SK-N-SH treated with all-trans-retinoic acid at 6 μM for 48 hours (cell line): ENCODE measurements around the gene ACTG2.

Source experiments
- ATAC-seq: fragments of 200-7000 bp; cut with Tn5 transposase; 3 replicates; pipeline ENCODE4 v1.9.1; 2020; ENCODE audit warnings: mild to moderate bottlenecking, moderate library complexity
- ARNTL ChIP-seq: fragments of 450-650 bp; formaldehyde crosslinking; IDR thresholded peaks from 2 replicates; pipeline ENCODE4 v1.5.0; 2020; ENCODE audit warnings: low read depth, mild to moderate bottlenecking, moderate library complexity, borderline replicate concordance
- BACH2 ChIP-seq: fragments of 250-450 bp; sonication (Bioruptor Pico); IDR thresholded peaks from 2 replicates; pipeline ENCODE4 v1.9.0; 2021; ENCODE audit warnings: mild to moderate bottlenecking, borderline replicate concordance
- CSDC2 ChIP-seq: fragments of 250-450 bp; sonication (Bioruptor Pico); IDR thresholded peaks from 2 replicates; pipeline ENCODE4 v1.5.0; 2020; ENCODE audit warnings: mild to moderate bottlenecking, moderate library complexity
- CSRNP3 ChIP-seq: fragments of 250-450 bp; sonication (Bioruptor Pico); IDR thresholded peaks from 2 replicates; pipeline ENCODE4 v1.5.1; 2021; ENCODE audit warnings: mild to moderate bottlenecking, moderate library complexity
- ESRRG ChIP-seq: fragments of 250-450 bp; sonication (Bioruptor Pico); IDR thresholded peaks from 2 replicates; pipeline ENCODE4 v1.6.1; 2021; ENCODE audit warnings: mild to moderate bottlenecking
- GLIS3 ChIP-seq: fragments of 250-450 bp; sonication (Bioruptor Pico); IDR thresholded peaks from 2 replicates; pipeline ENCODE4 v1.5.0; 2020; ENCODE audit warnings: mild to moderate bottlenecking, moderate library complexity
- ISL1 ChIP-seq: fragments of 250-450 bp; sonication (Bioruptor Pico); IDR thresholded peaks from 2 replicates; pipeline ENCODE4 v2.1.2; 2022; ENCODE audit warnings: mild to moderate bottlenecking, moderate library complexity
- OSR1 ChIP-seq: fragments of 250-450 bp; sonication (Bioruptor Pico); IDR thresholded peaks from 2 replicates; pipeline ENCODE4 v1.8.0; 2022; ENCODE audit warnings: moderate library complexity, mild to moderate bottlenecking, inconsistent platforms
- POU6F1 ChIP-seq: fragments of 250-450 bp; sonication (Bioruptor Pico); IDR thresholded peaks from 2 replicates; pipeline ENCODE4 v1.8.0; 2021; ENCODE audit warnings: low read depth, mild to moderate bottlenecking, moderate library complexity, borderline replicate concordance
- PPARA ChIP-seq: fragments of 250-450 bp; sonication (Bioruptor Pico); IDR thresholded peaks from 2 replicates; pipeline ENCODE4 v1.5.0; 2020; ENCODE audit warnings: mild to moderate bottlenecking, borderline replicate concordance
- SNAI2 ChIP-seq: fragments of 250-450 bp; sonication (Bioruptor Pico); IDR thresholded peaks from 2 replicates; pipeline ENCODE4 v1.5.0; 2020; ENCODE audit warnings: mild to moderate bottlenecking, moderate library complexity
- TCF4 ChIP-seq: fragments of 250-450 bp; sonication (Bioruptor Pico); IDR thresholded peaks from 2 replicates; pipeline ENCODE4 v1.8.0; 2021; ENCODE audit warnings: mild to moderate bottlenecking, moderate library complexity, borderline replicate concordance
- TOX ChIP-seq: fragments of 250-450 bp; sonication (Bioruptor Pico); IDR thresholded peaks from 2 replicates; pipeline ENCODE4 v1.8.0; 2021; ENCODE audit warnings: mild to moderate bottlenecking, moderate library complexity, borderline replicate concordance
- ZC3H10 ChIP-seq: fragments of 250-450 bp; sonication (Bioruptor Pico); IDR thresholded peaks from 2 replicates; pipeline ENCODE4 v1.5.1; 2021; ENCODE audit warnings: mild to moderate bottlenecking, moderate library complexity
- ZFP3 ChIP-seq: fragments of 250-450 bp; sonication (Bioruptor Pico); IDR thresholded peaks from 2 replicates; pipeline ENCODE4 v1.5.0; 2020; ENCODE audit warnings: mild to moderate bottlenecking, moderate library complexity
- ZFP30 ChIP-seq: fragments of 450-650 bp; formaldehyde crosslinking; IDR thresholded peaks from 2 replicates; pipeline ENCODE4 v1.5.0; 2022; ENCODE audit warnings: mild to moderate bottlenecking, moderate library complexity
- ZNF565 ChIP-seq: fragments of 450-650 bp; formaldehyde crosslinking; conservative IDR thresholded peaks from 2 replicates; pipeline ENCODE4 v1.5.0; 2020; ENCODE audit warnings: low read depth, mild to moderate bottlenecking, moderate library complexity
- ZNF70 ChIP-seq: fragments of 450-650 bp; formaldehyde crosslinking; IDR thresholded peaks from 2 replicates; pipeline ENCODE4 v1.5.0; 2020; ENCODE audit warnings: mild to moderate bottlenecking, moderate library complexity
- ZNF8 ChIP-seq: fragments of 450-650 bp; formaldehyde crosslinking; IDR thresholded peaks from 2 replicates; pipeline ENCODE4 v1.5.0; 2020; ENCODE audit warnings: mild to moderate bottlenecking, moderate library complexity
- TF ChIP-seq, protein P1 (sequence below): fragments of 250-450 bp; sonication (Bioruptor Pico); IDR thresholded peaks from 2 replicates; pipeline ENCODE4 v1.8.0; 2020; ENCODE audit warnings: mild to moderate bottlenecking, moderate library complexity, borderline replicate concordance
- TF ChIP-seq, protein P2 (sequence below): fragments of 250-450 bp; sonication (Bioruptor Pico); IDR thresholded peaks from 2 replicates; pipeline ENCODE4 v1.5.1; 2020; ENCODE audit warnings: low read depth, mild to moderate bottlenecking, moderate library complexity
- TF ChIP-seq, protein P3 (sequence below): fragments of 250-450 bp; sonication (Bioruptor Pico); IDR thresholded peaks from 2 replicates; pipeline ENCODE4 v1.5.0; 2020; ENCODE audit warnings: mild to moderate bottlenecking, moderate library complexity

ACTG2 gene

DNA sequence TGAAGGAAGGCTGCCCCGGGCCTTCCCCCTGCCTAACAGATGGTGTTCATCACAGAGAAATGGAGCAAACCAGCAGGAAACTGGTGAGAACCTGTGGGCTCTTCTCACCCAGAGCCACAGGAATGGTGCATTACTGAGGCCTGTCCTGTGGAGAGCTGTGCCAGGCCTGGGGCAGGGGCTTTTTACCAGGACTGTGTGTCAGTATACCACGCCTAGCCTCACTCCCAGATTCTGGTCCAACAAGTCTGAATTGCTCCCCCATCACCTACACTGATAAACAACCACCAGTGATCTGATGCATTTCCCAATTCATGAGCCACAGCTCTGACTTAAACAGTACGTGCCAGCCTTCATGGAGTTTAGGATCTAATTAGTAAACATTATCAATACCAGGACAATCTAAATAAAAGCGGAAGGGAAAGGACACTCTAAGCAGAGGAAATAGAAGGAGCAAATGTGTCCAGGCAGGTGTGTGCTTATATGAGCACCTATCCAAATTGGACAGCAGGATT lies 24.9 kb downstream of the ACTG2 start:
- TF ChIP-seq, protein P1, sequence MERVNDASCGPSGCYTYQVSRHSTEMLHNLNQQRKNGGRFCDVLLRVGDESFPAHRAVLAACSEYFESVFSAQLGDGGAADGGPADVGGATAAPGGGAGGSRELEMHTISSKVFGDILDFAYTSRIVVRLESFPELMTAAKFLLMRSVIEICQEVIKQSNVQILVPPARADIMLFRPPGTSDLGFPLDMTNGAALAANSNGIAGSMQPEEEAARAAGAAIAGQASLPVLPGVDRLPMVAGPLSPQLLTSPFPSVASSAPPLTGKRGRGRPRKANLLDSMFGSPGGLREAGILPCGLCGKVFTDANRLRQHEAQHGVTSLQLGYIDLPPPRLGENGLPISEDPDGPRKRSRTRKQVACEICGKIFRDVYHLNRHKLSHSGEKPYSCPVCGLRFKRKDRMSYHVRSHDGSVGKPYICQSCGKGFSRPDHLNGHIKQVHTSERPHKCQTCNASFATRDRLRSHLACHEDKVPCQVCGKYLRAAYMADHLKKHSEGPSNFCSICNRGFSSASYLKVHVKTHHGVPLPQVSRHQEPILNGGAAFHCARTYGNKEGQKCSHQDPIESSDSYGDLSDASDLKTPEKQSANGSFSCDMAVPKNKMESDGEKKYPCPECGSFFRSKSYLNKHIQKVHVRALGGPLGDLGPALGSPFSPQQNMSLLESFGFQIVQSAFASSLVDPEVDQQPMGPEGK (CRISPR knock-in tag): no peak
- TF ChIP-seq ZNF8 (CRISPR knock-in tag): no peak
- TF ChIP-seq PPARA (CRISPR knock-in tag): no peak
- TF ChIP-seq, protein P2, sequence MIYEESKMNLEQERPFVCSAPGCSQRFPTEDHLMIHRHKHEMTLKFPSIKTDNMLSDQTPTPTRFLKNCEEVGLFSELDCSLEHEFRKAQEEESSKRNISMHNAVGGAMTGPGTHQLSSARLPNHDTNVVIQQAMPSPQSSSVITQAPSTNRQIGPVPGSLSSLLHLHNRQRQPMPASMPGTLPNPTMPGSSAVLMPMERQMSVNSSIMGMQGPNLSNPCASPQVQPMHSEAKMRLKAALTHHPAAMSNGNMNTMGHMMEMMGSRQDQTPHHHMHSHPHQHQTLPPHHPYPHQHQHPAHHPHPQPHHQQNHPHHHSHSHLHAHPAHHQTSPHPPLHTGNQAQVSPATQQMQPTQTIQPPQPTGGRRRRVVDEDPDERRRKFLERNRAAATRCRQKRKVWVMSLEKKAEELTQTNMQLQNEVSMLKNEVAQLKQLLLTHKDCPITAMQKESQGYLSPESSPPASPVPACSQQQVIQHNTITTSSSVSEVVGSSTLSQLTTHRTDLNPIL (CRISPR knock-in tag): no peak
- TF ChIP-seq CSDC2 (CRISPR knock-in tag): no peak
- no peak for TF ChIP-seq ARNTL
- no peak for TF ChIP-seq OSR1 (CRISPR knock-in tag)
- TF ChIP-seq, protein P3, sequence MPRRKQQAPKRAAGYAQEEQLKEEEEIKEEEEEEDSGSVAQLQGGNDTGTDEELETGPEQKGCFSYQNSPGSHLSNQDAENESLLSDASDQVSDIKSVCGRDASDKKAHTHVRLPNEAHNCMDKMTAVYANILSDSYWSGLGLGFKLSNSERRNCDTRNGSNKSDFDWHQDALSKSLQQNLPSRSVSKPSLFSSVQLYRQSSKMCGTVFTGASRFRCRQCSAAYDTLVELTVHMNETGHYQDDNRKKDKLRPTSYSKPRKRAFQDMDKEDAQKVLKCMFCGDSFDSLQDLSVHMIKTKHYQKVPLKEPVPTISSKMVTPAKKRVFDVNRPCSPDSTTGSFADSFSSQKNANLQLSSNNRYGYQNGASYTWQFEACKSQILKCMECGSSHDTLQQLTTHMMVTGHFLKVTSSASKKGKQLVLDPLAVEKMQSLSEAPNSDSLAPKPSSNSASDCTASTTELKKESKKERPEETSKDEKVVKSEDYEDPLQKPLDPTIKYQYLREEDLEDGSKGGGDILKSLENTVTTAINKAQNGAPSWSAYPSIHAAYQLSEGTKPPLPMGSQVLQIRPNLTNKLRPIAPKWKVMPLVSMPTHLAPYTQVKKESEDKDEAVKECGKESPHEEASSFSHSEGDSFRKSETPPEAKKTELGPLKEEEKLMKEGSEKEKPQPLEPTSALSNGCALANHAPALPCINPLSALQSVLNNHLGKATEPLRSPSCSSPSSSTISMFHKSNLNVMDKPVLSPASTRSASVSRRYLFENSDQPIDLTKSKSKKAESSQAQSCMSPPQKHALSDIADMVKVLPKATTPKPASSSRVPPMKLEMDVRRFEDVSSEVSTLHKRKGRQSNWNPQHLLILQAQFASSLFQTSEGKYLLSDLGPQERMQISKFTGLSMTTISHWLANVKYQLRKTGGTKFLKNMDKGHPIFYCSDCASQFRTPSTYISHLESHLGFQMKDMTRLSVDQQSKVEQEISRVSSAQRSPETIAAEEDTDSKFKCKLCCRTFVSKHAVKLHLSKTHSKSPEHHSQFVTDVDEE (CRISPR knock-in tag): no peak
- no peak for TF ChIP-seq GLIS3 (CRISPR knock-in tag)
- no peak for TF ChIP-seq BACH2 (CRISPR knock-in tag)
- TF ChIP-seq ZC3H10 (CRISPR knock-in tag): no peak
- TF ChIP-seq SNAI2 (CRISPR knock-in tag): no peak
- TF ChIP-seq POU6F1 (CRISPR knock-in tag): no peak
- TF ChIP-seq ZFP3 (CRISPR knock-in tag): no peak
- no peak for TF ChIP-seq ISL1 (CRISPR knock-in tag)
- no peak for TF ChIP-seq ZNF565 (CRISPR knock-in tag)

GRCh38 chr2:73918856-73919255 lies 26.0 kb downstream of the ACTG2 start:
- no peak for ATAC-seq
- TF ChIP-seq ZNF70 (CRISPR knock-in tag) (no peak), TCF4 (CRISPR knock-in tag) (no peak), CSRNP3 (no peak), BACH2 (CRISPR knock-in tag) (no peak), ZNF565 (CRISPR knock-in tag) (no peak), ZC3H10 (CRISPR knock-in tag) (no peak), GLIS3 (CRISPR knock-in tag) (no peak), SNAI2 (CRISPR knock-in tag) (no peak), ZNF8 (CRISPR knock-in tag) (no peak), ZFP30 (CRISPR knock-in tag) (no peak), OSR1 (CRISPR knock-in tag) (no peak), PPARA (CRISPR knock-in tag) (no peak), ESRRG (CRISPR knock-in tag) (no peak), CSDC2 (CRISPR knock-in tag) (no peak), ARNTL (no peak), POU6F1 (CRISPR knock-in tag) (no peak), TOX (CRISPR knock-in tag) (no peak)
- TF ChIP-seq, protein P1 (CRISPR knock-in tag): no peak

More for the DNA sequence above, 24.9 kb downstream of the ACTG2 start:
- ATAC-seq: no peak
